Measurements from ENCODE around the gene FLNB. TPM values are rescaled to one million over a fixed set of nuclear protein-coding genes. Genes with fewer than 3 reads are reported as not detected.

The FLNB gene
- total and polyA plus RNA-seq, 2 of the 13 experiments (the other 11 are each of a cell fraction or from before 2014, with no cell fraction given) = 106 to 130 TPM

GRCh38 chr3:57998366-57999283 lies 9.6 kb upstream of the FLNB start (continued):
- no peak for TF ChIP-seq ZNF609 (CRISPR knock-in tag; IDR thresholded peaks at IDR 0.05; ENCODE audit: borderline replicate concordance)
- no peak for TF ChIP-seq TRIM24 (CRISPR knock-in tag; IDR thresholded peaks at IDR 0.05)
- no peak for TF ChIP-seq SOX13 (IDR thresholded peaks at IDR 0.05)
- peak in 1 of 2 experiments; percentile 55; a peak in 1 of 4 replicates for TF ChIP-seq SOX13 (CRISPR knock-in tag; conservative IDR thresholded peaks at IDR 0.05 in 1 of 2, IDR thresholded peaks at IDR 0.05 in 1 of 2)

DNA sequence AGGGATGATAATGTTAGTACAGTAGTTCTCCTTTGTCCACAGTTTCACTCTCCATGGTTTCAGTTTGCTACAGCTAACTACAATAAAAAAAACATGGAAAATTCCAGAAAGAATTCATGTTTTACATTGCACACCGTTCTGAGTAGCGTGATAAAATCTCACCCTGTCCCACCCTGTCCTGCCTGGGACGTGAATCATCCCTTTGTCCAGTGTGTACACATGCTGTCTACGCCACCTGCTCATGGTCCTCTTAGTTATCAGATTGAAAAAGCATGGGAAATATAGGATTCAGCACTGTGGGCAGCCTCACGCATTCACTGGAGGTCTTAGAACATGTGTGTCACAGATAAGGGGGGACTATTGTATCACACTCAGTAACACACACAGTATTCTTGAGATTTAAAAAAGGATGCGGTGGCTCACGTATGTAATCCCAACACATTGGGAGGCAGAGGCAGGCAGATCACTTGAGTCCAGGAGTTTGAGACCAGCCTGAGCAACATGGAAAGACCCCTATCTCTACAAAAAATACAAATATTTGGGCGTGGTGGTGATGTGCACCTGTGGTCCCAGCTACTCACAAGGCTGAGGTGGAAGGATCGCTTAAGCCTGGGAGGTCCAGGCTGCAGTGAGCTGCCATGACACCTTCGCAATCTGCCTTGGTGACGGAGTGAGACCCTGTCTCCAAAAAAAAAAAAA lies 8.7 kb upstream of the FLNB start:
- Histone ChIP-seq H3K9me3 (ENCODE audit: low read length) (no peaks in the 10 kb centered on the region), H3K4me3 (replicated peaks in 1 of 3; ENCODE audit: insufficient read depth in 1 of 3, low read depth in 2 of 3, low read length in 3 of 3) (peak overlapping the region in 1 of 3 experiments; percentile 57; a peak in 1 of 6 replicates), H4K20me1 (ENCODE audit: insufficient read depth, low read length) (no peaks in the 10 kb centered on the region), H3K79me2 (ENCODE audit: insufficient read depth, low read length) (no peaks in the 10 kb centered on the region), H3K4me1 (ENCODE audit: insufficient read depth, low read length) (peaks cover 50% of the 10 kb centered on the region), H3K27me3 (ENCODE audit: control insufficient read depth in 1 of 2, insufficient read depth in 2 of 2, low read length in 2 of 2) (no peaks in the 10 kb centered on the region), H3K36me3 (replicated peaks in 1 of 2; ENCODE audit: control insufficient read depth in 1 of 2, insufficient read depth in 2 of 2, low read length in 2 of 2) (no peaks in the 10 kb centered on the region), H3K4me2 (ENCODE audit: low read depth, low read length) (peak overlapping the region; percentile 84), H3K9ac (ENCODE audit: insufficient read depth, low read depth, low read length) (peak overlapping the region; percentile 64), H3K27ac (ENCODE audit: extremely low read length, insufficient read depth, low read length) (peak overlapping the region; percentile 48), H2AFZ (ENCODE audit: low read length) (no peak overlapping the region)
- FAIRE-seq (peak; percentile 67), DNase-seq (ENCODE audit: low spot score) (peak; percentile 87), ATAC-seq (peak; percentile 85)
- WGBS (ENCODE audit: low lambda C conversion rate) = 55% methylated on average over 11 of the region's 11 CpGs
- no TSS peak for BruUV-seq (replicated peaks)
- intact Hi-C loops (cut with micrococcal nuclease; ENCODE audit: unreplicated experiment) = no loop called here
- in situ Hi-C loops (cut with HindIII; ENCODE audit: extremely low pct_ligation_motif_present, low pct_unique_long_range_greater_than_20kb) = no loop called here
- ChIA-PET CTCF (ENCODE audit: low intra/inter-chr PET ratio, low total read pairs) (no interaction called here), POLR2A (interaction anchor here (1.2 to 1.5 kb wide), 2 partner anchors 51 to 72 kb away, joined by 4 to 6 read pairs; no protein-coding TSS in a partner anchor)
- peak; percentile 24; the same call in 1 of the 2 replicates for TF ChIP-seq ZMYM2 (CRISPR knock-in tag; IDR thresholded peaks at IDR 0.05)
- TF ChIP-seq ZNF75D (CRISPR knock-in tag; IDR thresholded peaks at IDR 0.05; ENCODE audit: borderline replicate concordance) = no peak
- TF ChIP-seq ZNF281 (CRISPR knock-in tag; IDR thresholded peaks at IDR 0.05; ENCODE audit: borderline replicate concordance) = peak; percentile 17; the same call in 1 of the 2 replicates
- 0 out of 2 replicates have a peak, but pooled peaks have one; percentile 44 for TF ChIP-seq ELF3 (CRISPR knock-in tag; IDR thresholded peaks at IDR 0.05)
- 0 out of 2 replicates have a peak, but pooled peaks have one; percentile 41 for TF ChIP-seq SP5 (CRISPR knock-in tag; IDR thresholded peaks at IDR 0.05; ENCODE audit: borderline replicate concordance, low read depth)
- 0 out of 2 replicates have a peak, but pooled peaks have one; percentile 9 for TF ChIP-seq STAG1 (CRISPR knock-in tag; IDR thresholded peaks at IDR 0.05)
- TF ChIP-seq RARA (CRISPR knock-in tag; IDR thresholded peaks at IDR 0.05) = no peak
- no peak for TF ChIP-seq ZNF501 (CRISPR knock-in tag; IDR thresholded peaks at IDR 0.05)
- TF ChIP-seq ZFX (CRISPR knock-in tag; IDR thresholded peaks at IDR 0.05; ENCODE audit: low read depth) = no peak
